MCF 10A (cell line): Measurements from ENCODE around the gene HK1. TPM values are rescaled to one million over a fixed set of nuclear protein-coding genes. Genes with fewer than 3 reads are reported as not detected.

Experiments
- BruUV-seq: library from RNA; stranded (reverse); fragments of 400-500 nt; replicated peaks from 2 replicates; lab custom pipeline; 2021; lab: Mats Ljungman, UMichigan
- CTCF ChIA-PET: fragments of 300-600 bp; sonication (Branson Sonifier 250); formaldehyde crosslinking; extraction: SDS; loops from one replicate; lab custom pipeline; 2021; ENCODE audit warnings: antibody characterized with exemption, inconsistent platforms; lab: Yijun Ruan, JAX
- POLR2A ChIA-PET: fragments of 300-600, 350-650 bp; sonication (Branson Sonifier 250); formaldehyde crosslinking; extraction: SDS; loops from one replicate; lab custom pipeline; 2020; ENCODE audit warnings: antibody characterized with exemption, inconsistent platforms; lab: Yijun Ruan, JAX
- DNase-seq: peaks from one replicate; pipeline ENCODE4 v3.0.0-alpha.2; 2018; ENCODE audit not compliant: unreplicated experiment
- H3K27ac Mint-ChIP-seq: one replicate; pipeline ENCODE4 v1.8.0; 2022; ENCODE audit warnings: mild to moderate bottlenecking, low read depth, mixed read lengths; ENCODE audit not compliant: unreplicated experiment
- H3K27me3 Mint-ChIP-seq: one replicate; pipeline ENCODE4 v1.8.0; 2022; ENCODE audit warnings: mixed read lengths; ENCODE audit not compliant: insufficient read depth, unreplicated experiment
- H3K36me3 Mint-ChIP-seq: one replicate; pipeline ENCODE4 v1.8.0; 2022; ENCODE audit warnings: mild to moderate bottlenecking, moderate library complexity, mixed read lengths; ENCODE audit not compliant: insufficient read depth, unreplicated experiment
- H3K4me1 Mint-ChIP-seq: one replicate; pipeline ENCODE4 v1.8.0; 2022; ENCODE audit warnings: mixed read lengths; ENCODE audit not compliant: insufficient read depth, unreplicated experiment
- H3K4me3 Mint-ChIP-seq: one replicate; pipeline ENCODE4 v1.8.0; 2022; ENCODE audit warnings: mild to moderate bottlenecking, moderate library complexity, mixed read lengths; ENCODE audit not compliant: unreplicated experiment
- H3K9me3 Mint-ChIP-seq: one replicate; pipeline ENCODE4 v1.8.0; 2022; ENCODE audit warnings: mixed read lengths; ENCODE audit not compliant: unreplicated experiment
- intact Hi-C: fragments of 100-400 bp; cut with micrococcal nuclease; formaldehyde crosslinking; loops from 2 replicates; pipeline ENCODE4 v1.14.1; 2022
- total RNA-seq: library from RNA; stranded (reverse); gene quantifications from 2 replicates; pipeline ENCODE4 v1.2.3, GENCODE V29; 2022
- TF ChIP-seq, protein P1 (sequence below): fragments of 200-600 bp; IDR thresholded peaks from one replicate; pipeline ENCODE4 v1.8.0; 2022; ENCODE audit warnings: antibody characterized with exemption, mild to moderate bottlenecking; ENCODE audit not compliant: unreplicated experiment

HK1 gene
- total RNA-seq, 1 experiment from 2014 or later = 134 TPM

DNA sequence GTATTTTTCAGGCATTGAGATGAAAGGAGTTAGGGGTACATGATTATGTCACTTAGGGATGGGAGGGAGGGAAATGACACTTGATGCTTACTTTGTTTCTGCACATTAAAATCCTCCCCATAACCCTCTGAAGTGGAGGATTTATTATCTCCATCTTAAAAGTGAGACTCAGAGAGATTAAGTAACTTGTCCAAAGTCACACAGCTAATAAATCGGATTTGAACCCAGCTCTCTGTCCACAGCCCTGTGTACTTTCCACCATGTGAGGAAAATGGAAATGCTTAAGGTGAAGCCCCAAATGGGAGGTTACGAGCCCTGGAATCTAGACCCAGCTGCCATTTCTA, 58.6 kb downstream of the HK1 start:
- H3K36me3 Mint-ChIP-seq = peaks cover 26% of the 10 kb centered on the region
- POLR2A ChIA-PET = interaction anchor here (0.6 to 10.6 kb wide), 22 partner anchors 10 to 1427 kb away, joined by 3 to 282 read pairs (median 4); no protein-coding TSS in a partner anchor
- no peak for DNase-seq
- no peaks in the 10 kb centered on the region for H3K27me3 Mint-ChIP-seq
- TF ChIP-seq, protein P1, sequence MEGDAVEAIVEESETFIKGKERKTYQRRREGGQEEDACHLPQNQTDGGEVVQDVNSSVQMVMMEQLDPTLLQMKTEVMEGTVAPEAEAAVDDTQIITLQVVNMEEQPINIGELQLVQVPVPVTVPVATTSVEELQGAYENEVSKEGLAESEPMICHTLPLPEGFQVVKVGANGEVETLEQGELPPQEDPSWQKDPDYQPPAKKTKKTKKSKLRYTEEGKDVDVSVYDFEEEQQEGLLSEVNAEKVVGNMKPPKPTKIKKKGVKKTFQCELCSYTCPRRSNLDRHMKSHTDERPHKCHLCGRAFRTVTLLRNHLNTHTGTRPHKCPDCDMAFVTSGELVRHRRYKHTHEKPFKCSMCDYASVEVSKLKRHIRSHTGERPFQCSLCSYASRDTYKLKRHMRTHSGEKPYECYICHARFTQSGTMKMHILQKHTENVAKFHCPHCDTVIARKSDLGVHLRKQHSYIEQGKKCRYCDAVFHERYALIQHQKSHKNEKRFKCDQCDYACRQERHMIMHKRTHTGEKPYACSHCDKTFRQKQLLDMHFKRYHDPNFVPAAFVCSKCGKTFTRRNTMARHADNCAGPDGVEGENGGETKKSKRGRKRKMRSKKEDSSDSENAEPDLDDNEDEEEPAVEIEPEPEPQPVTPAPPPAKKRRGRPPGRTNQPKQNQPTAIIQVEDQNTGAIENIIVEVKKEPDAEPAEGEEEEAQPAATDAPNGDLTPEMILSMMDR = no peak
- H3K4me1 Mint-ChIP-seq = peaks cover 70% of the 10 kb centered on the region
- CTCF ChIA-PET = interaction anchor here (0.6 to 2.4 kb wide), 9 partner anchors 10 to 1309 kb away, joined by 3 to 15 read pairs (median 4); no protein-coding TSS in a partner anchor
- no peaks in the 10 kb centered on the region for H3K9me3 Mint-ChIP-seq
- peak overlapping the region; percentile 78 for H3K27ac Mint-ChIP-seq
- H3K4me3 Mint-ChIP-seq = peak overlapping the region; percentile 60
- intact Hi-C loops = loop anchor here (5.0 to 10.0 kb wide), 2 partner anchors 40 to 212 kb away; partner anchors contain the start of gene VPS26A
- BruUV-seq = no TSS peak

GRCh38 chr10:69337296-69338132, 59.2 kb downstream of the HK1 start:
- intact Hi-C loops = loop anchor here (5.0 to 10.0 kb wide), 2 partner anchors 40 to 213 kb away; partner anchors contain the start of gene VPS26A
- peak overlapping the region; percentile 60 for H3K4me3 Mint-ChIP-seq
- H3K27ac Mint-ChIP-seq = peak overlapping the region; percentile 78
- peak; percentile 96 for DNase-seq
- BruUV-seq = no TSS peak
- H3K36me3 Mint-ChIP-seq = peaks cover 22% of the 10 kb centered on the region
- peaks cover 70% of the 10 kb centered on the region for H3K4me1 Mint-ChIP-seq
- H3K9me3 Mint-ChIP-seq = no peaks in the 10 kb centered on the region
- TF ChIP-seq, protein P1 = no peak
- CTCF ChIA-PET = interaction anchor here (0.9 to 2.4 kb wide), 8 partner anchors 10 to 100 kb away, joined by 3 to 15 read pairs (median 4); no protein-coding TSS in a partner anchor
- no peaks in the 10 kb centered on the region for H3K27me3 Mint-ChIP-seq
- POLR2A ChIA-PET = interaction anchor here (0.6 to 10.6 kb wide), 28 partner anchors 9 to 1428 kb away, joined by 3 to 282 read pairs (median 4); no protein-coding TSS in a partner anchor

- CTCF ChIA-PET = interaction anchor here (1.0 to 1.8 kb wide), 3 partner anchors 11 to 100 kb away, joined by 3 to 15 read pairs (median 7); no protein-coding TSS in a partner anchor
- peak overlapping the region; percentile 78 for H3K27ac Mint-ChIP-seq
- POLR2A ChIA-PET = interaction anchor here (0.6 to 10.6 kb wide), 20 partner anchors 9 to 344 kb away, joined by 3 to 282 read pairs (median 5); no protein-coding TSS in a partner anchor
- DNase-seq = no peak
- H3K36me3 Mint-ChIP-seq = peaks cover 25% of the 10 kb centered on the region
- H3K4me3 Mint-ChIP-seq = peak overlapping the region; percentile 60
- H3K9me3 Mint-ChIP-seq = no peaks in the 10 kb centered on the region
- no peaks in the 10 kb centered on the region for H3K27me3 Mint-ChIP-seq
- intact Hi-C loops = loop anchor here (5.0 to 10.0 kb wide), 2 partner anchors 39 to 213 kb away; partner anchors contain the start of gene VPS26A
- peaks cover 68% of the 10 kb centered on the region for H3K4me1 Mint-ChIP-seq
- TF ChIP-seq, protein P1 = no peak
- TSS peak; percentile 43 for BruUV-seq
Observed at GRCh38 chr10:69338133-69338456, 59.8 kb downstream of the HK1 start.
